Tongue (tissue), 2 donors: ENCODE measurements around the gene HIP1. TPM values are rescaled to one million over a fixed set of nuclear protein-coding genes. Genes with fewer than 3 reads are reported as not detected.
"Not testable (repeated sequence)": the region's sequence is repeated elsewhere in the genome, so short reads cannot be mapped to it uniquely, and the experiment has no call there.

ENCODE experiments used
- DNase-seq: peaks from one replicate; pipeline ENCODE4 v3.0.0-alpha.2; 2015
- total RNA-seq: library from RNA; depleted of rRNA; stranded (reverse); fragments of >200 nt; gene quantifications from one replicate; pipeline ENCODE4 v1.2.3, GENCODE V29; 2014

Gene HIP1
- total RNA-seq, 1 donor from 2014 or later = 19.6 TPM

- not testable (repeated sequence) for DNase-seq
Observed at GRCh38 chr7:75569629-75570282, 169.0 kb downstream of the HIP1 start.

- DNase-seq = no peak
Observed at GRCh38 chr7:75567948-75568595, 170.7 kb downstream of the HIP1 start.

GRCh38 chr7:75565132-75565837 is 173.5 kb downstream of the HIP1 start:
- peak; percentile 83 for DNase-seq

- no peak for DNase-seq
Observed at GRCh38 chr7:75563171-75563570, 175.6 kb downstream of the HIP1 start.

GRCh38 chr7:75559976-75560365 is 178.8 kb downstream of the HIP1 start:
- no peak for DNase-seq

GRCh38 chr7:75559355-75559975 is 179.3 kb downstream of the HIP1 start:
- no peak for DNase-seq

- DNase-seq = not testable (repeated sequence)
Observed at GRCh38 chr7:75556835-75557234, 181.9 kb downstream of the HIP1 start.

- DNase-seq = no peak
Observed at GRCh38 chr7:75555736-75556135, 183.0 kb downstream of the HIP1 start.

GRCh38 chr7:75546237-75547015 is 192.3 kb downstream of the HIP1 start:
- no peak for DNase-seq

- no peak for DNase-seq
Observed at GRCh38 chr7:75537731-75538130, 201.0 kb downstream of the HIP1 start.

- no peak for DNase-seq
Observed at GRCh38 chr7:75536940-75537538, 201.7 kb downstream of the HIP1 start.

GRCh38 chr7:75536491-75536890 is 202.2 kb downstream of the HIP1 start:
- DNase-seq = no peak

- DNase-seq = peak; percentile 6
Observed at GRCh38 chr7:75534727-75535307, 203.9 kb downstream of the HIP1 start.

GRCh38 chr7:75533926-75534325 is 204.8 kb downstream of the HIP1 start:
- no peak for DNase-seq

- no peak for DNase-seq
Observed at GRCh38 chr7:75532639-75533038, 206.1 kb downstream of the HIP1 start.

GRCh38 chr7:75531359-75531821 is 207.4 kb downstream of the HIP1 start:
- DNase-seq = peak; percentile 78

- peak; percentile 14 for DNase-seq
Observed at GRCh38 chr7:75527224-75527722, 211.5 kb downstream of the HIP1 start.

- not testable (repeated sequence) for DNase-seq
Observed at GRCh38 chr7:75521727-75522126, 217.0 kb downstream of the HIP1 start.

GRCh38 chr7:75518842-75519241 is 219.9 kb downstream of the HIP1 start:
- not testable (repeated sequence) for DNase-seq

- not testable (repeated sequence) for DNase-seq
Observed at GRCh38 chr7:75509033-75509432, 229.7 kb downstream of the HIP1 start.

GRCh38 chr7:75492020-75492419 is 246.7 kb downstream of the HIP1 start, which contains the start of gene SPDYE5:
TSS of gene SPDYE5 (plus strand) at chr7:75492320. CDS start at chr7:75494048, 1,728 bp downstream.
- not testable (repeated sequence) for DNase-seq
